ENCODE results near the gene HTRA3.

HTRA3 gene

GRCh38 chr4:8235224-8235623 is 34.3 kb upstream of the HTRA3 start:
- DNase-seq, result no peak

- no peak for DNase-seq
Observed at GRCh38 chr4:8235686-8236085, 33.9 kb upstream of the HTRA3 start.

- no peak for DNase-seq
Observed at GRCh38 chr4:8236106-8236919, 33.2 kb upstream of the HTRA3 start.

GRCh38 chr4:8236920-8237195 is 32.7 kb upstream of the HTRA3 start:
- DNase-seq, result no peak

- DNase-seq, result no peak
Observed at GRCh38 chr4:8237256-8237989, 32.1 kb upstream of the HTRA3 start.

- DNase-seq, result no peak
Observed at GRCh38 chr4:8238036-8238511, 31.5 kb upstream of the HTRA3 start.

- no peak for DNase-seq
Observed at GRCh38 chr4:8238515-8239053, 31.0 kb upstream of the HTRA3 start.

GRCh38 chr4:8239226-8239625 is 30.3 kb upstream of the HTRA3 start:
- no peak for DNase-seq

- no peak for DNase-seq
Observed at GRCh38 chr4:8239661-8240060, 29.9 kb upstream of the HTRA3 start.

- no peak for DNase-seq
Observed at GRCh38 chr4:8240211-8241041, 29.1 kb upstream of the HTRA3 start.

GRCh38 chr4:8241211-8241779 is 28.3 kb upstream of the HTRA3 start:
- DNase-seq, result no peak

- peak; percentile 97 for DNase-seq
Observed at GRCh38 chr4:8241895-8242696, 27.5 kb upstream of the HTRA3 start.

GRCh38 chr4:8242782-8243560 is 26.6 kb upstream of the HTRA3 start:
- no peak for DNase-seq

- DNase-seq, result no peak
Observed at GRCh38 chr4:8244001-8244757, 25.4 kb upstream of the HTRA3 start.

GRCh38 chr4:8244931-8245460 is 24.6 kb upstream of the HTRA3 start:
- no peak for DNase-seq

- no peak for DNase-seq
Observed at GRCh38 chr4:8245884-8246833, 23.4 kb upstream of the HTRA3 start.

GRCh38 chr4:8247047-8247930 is 22.3 kb upstream of the HTRA3 start:
- DNase-seq, result no peak

GRCh38 chr4:8248091-8248490 is 21.5 kb upstream of the HTRA3 start:
- DNase-seq, result no peak
